GM21786 (cell line): ENCODE measurements around the gene GRK6.

ENCODE experiments used
- ATAC-seq: cut with Tn5 transposase; IDR thresholded peaks from one replicate; pipeline ENCODE4 v1.9.1; 2021; ENCODE audit not compliant: unreplicated experiment

Gene GRK6

DNA sequence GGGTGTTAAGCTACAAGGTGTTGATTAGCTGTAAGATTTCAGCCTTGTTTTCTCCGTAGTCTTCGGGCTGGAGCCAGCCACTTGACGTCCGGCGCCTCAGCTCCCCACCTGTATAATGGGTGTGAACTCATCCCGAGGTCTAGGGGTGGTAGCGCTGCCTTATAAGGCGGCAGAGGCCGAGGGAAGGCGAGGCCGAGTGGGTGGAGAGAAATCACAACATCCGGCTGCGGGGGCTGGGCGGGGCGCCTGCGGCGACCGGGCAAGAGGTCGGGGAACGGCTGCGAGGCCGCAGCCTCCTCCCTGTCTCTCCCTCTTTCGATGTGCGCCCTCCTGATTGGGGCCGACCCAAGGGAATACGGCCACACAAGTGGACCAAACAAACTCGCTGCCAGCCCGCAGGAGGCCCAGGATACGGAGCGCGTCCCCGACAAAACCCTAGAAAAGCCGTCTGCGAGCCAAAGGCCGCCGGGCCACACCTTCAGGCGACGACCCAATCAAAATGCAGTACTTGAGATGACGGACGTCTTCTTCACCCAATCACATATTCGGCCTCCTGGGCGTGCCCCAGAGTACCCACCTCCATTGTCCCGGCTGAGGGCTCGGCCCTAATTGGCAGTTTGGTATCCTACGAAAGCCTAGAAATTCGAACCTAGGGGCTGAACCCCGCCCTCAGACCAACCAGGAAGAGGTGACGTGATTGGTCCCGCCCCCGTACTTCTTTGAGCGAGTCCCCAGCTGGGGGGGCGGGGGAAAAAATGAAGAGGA lies 493 bp upstream of the GRK6 start:
- peak; percentile 81 for ATAC-seq

GRCh38 chr5:177427211-177427822 lies 841 bp downstream of the GRK6 start:
- no peak for ATAC-seq

DNA sequence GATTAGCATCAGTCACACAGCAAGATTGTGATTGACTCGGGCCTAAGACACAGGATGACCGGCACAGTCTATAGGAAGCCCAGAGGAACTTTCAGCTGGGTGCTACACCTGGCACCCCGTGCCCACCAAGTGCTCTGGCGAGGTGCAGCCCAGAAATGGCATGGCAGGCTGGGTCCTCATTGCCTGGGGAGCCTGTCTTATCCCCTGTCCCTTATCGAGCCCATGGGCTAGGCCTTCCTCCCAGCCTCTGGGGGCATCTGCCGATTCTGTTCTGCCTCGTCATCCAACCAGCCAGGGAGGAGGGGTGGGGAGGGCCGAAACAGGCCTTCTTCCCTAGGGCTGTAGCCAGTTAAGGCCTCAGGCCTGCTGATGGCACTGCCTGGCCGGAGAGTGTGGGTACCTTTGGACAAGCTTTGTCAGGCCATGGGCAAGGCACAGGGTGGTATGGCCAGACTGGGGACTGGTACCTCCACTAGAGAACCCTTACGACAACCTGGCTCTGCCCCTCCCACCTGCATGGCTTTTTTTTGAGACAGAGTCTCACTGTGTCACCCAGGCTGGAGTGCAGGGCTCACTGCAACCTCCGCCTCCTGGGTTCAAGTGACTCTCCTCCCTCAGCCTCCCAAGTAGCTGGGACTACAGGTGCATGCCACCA lies 1.6 kb downstream of the GRK6 start:
- no peak for ATAC-seq

- no peak for ATAC-seq
These were observed 2.2 kb downstream of the GRK6 start for GRCh38 chr5:177428574-177429217.

DNA sequence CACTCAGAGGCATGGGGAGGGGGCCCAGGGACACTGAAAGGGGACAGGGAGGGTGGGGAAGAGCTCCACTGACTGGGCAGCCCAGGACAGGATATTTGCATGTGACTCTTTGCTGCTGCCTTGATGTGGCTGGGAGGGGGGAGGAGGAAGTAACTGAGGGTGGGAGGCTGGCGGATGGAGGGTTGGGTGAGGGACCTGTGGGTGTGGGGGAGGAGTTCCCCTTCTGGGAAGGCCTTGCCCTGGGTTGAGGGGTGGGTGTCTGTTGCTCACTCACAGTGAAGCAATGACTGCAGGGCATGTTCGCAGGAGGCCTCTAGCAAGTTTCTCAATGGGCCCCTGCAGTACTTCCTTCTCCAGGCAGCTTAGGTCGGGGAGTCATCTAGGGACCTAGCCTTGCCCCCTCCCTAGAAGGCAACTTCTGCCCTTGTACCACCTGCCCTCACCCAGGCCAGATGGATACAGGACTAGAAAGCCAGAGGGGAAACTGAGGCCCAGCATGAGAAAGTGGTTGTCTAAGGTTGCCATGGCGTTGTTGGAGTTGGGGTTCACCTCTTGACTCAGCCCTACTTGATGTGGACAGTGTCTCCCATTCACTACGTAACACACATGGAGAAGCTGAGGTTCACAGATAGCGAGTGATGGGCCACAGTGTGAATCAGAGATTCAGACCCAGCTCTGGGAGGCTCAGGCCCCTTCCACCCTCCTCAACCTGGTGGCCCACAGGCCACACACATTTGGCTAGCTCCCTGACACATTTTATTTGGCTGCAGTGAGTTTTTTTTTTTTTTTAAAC lies 3.0 kb downstream of the GRK6 start:
- ATAC-seq = no peak

GRCh38 chr5:177430140-177430951 lies 3.9 kb downstream of the GRK6 start:
- ATAC-seq = no peak

DNA sequence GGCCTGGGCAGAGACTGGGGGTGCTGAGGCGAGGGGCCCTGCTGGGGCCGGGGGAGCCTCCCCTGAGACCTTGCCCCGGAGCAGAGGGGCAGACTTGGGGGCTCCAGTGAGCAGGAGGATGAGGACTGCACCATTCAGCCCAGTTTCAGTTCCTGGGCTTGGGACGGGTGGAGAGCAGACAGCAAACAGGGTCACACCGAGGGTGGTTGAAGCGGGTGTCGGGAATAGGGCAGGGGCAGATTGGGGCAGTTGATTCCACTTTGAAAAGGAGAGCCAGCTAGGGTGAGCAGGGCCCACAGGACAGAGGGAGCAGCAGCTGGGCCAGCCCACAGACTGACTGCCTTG lies 4.5 kb downstream of the GRK6 start:
- no peak for ATAC-seq

DNA sequence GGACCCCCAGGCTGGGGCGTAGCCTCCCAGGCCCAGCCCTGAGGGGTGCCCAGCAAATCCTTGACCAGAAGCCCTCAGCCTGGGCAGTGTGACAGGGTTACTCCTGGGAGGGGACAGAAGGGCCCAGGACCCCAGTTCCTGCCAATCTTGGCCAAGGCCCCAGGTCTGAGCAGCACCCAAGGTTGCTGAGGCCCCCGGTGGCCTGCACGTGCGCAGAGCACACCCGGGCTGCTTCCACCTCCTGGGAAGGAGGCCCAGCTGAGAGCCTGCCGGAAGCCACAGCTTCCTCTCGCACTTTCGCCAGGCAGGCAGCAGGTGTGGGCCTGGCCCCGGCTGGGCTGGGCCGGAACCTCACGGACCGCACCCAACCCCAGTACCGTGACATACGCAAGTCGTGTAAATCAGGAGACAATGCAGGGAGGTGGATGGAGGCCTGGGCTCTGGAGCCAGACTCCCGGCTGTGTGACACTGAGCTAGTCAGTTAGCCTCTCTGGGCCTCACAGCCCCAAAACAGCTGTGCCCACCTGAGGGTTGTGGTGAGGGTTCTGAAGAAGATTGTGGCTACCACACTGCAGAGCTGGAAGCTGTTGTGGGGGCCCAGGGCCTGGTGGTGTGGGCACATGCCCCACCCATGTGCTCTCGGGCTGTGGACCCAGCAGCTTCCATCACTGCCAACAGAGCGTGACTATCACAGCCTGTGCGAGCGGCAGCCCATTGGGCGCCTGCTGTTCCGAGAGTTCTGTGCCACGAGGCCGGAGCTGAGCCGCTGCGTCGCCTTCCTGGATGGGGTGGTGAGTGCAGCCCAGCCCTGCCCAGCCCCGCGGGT lies 5.1 kb downstream of the GRK6 start:
- peak; percentile 48 for ATAC-seq

DNA sequence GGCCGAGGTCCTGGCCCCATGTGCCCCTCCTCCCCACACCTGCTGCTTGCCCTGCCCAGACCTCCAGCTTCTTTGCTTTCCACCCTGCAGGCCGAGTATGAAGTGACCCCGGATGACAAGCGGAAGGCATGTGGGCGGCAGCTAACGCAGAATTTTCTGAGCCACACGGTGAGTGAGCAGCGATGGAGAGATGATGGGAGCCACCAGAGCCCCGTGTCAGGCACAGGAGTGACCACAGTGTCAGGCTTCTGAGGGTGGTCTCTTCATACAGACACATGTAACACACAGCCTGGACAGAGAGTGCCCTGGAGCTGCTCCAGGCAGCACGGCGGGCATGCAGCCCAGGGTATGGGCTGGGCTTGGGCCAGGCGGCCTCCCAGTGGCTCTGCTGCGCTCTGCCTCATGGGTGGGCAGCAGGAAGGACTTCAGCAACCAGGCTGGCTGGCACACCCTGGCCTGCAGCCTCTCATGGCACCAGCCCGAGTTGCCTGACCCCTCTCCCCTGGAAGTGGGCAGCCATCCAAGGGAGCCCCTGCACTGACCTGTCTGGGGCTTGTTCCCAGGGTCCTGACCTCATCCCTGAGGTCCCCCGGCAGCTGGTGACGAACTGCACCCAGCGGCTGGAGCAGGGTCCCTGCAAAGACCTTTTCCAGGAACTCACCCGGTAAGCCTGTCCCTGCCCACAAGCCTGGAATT lies 5.8 kb downstream of the GRK6 start:
- no peak for ATAC-seq

- no peak for ATAC-seq
These were observed 6.6 kb downstream of the GRK6 start for GRCh38 chr5:177432839-177433657.

DNA sequence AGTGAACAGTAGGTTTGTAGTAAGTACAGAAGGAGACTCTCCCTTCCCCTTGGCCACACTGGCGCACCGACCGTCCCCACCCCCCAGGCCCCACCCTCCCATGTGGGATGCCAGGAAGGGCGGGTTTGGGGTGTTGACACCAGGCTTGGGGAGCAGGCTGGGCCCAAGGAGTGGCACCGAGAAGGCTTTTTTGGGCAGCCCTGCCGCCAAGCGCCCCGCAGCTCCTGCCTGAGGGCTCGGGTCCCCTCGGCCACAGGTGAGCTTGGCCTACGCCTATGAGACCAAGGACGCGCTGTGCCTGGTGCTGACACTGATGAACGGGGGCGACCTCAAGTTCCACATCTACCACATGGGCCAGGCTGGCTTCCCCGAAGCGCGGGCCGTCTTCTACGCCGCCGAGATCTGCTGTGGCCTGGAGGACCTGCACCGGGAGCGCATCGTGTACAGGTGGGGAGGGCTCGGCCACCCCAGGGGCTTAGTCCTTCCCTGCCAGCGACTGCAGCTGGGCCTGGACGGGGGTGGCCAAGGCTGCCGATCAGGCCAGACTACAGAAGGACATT lies 7.3 kb downstream of the GRK6 start:
- ATAC-seq = no peak

- no peak for ATAC-seq
These were observed 8.0 kb downstream of the GRK6 start for GRCh38 chr5:177434437-177434836.

- no peak for ATAC-seq
These were observed 8.7 kb downstream of the GRK6 start for GRCh38 chr5:177434942-177435738.

DNA sequence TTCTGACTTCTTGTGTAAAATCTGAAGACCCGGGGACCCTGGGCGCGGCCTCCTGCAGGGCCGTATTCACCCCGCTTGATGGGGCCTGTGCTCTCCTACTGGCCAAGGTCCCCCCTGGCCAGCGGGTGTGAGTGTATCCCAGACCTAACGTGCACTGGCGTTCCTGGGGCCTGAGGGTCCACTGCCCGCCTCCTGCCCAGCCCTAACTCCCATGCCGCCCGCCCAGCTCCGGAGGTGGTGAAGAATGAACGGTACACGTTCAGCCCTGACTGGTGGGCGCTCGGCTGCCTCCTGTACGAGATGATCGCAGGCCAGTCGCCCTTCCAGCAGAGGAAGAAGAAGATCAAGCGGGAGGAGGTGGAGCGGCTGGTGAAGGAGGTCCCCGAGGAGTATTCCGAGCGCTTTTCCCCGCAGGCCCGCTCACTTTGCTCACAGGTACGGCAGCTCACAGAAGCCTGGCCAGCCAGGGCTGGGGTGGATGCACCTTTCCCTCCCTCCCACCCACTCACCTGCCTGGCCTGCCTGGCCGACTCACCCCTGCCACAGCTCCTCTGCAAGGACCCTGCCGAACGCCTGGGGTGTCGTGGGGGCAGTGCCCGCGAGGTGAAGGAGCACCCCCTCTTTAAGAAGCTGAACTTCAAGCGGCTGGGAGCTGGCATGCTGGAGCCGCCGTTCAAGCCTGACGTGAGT lies 9.5 kb downstream of the GRK6 start:
- no peak for ATAC-seq

- ATAC-seq = no peak
These were observed 11.1 kb downstream of the GRK6 start for GRCh38 chr5:177437623-177438022.

DNA sequence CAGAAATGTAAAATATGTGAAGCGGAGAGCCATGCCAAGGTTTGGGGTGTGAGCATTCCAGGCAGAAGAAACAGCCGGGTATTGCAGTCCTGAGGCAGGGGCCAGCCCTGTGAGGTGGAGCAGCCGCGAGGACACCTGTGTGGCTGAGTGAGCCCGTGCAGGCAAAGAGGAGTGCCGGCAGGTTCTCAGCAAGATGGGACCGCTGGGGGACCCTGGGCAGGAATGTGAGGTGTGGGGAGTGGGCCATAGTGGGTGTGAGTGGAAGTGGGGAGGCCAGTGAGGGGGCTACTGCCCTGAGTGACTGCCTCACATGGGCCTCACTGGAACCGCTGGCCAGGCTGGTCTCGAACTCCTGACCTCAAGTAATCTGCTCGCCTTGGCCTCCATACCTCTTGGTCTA lies 12.0 kb downstream of the GRK6 start:
- no peak for ATAC-seq
